Tibial nerve (tissue), 4 donors: ENCODE measurements around the gene SLC25A21. TPM values are rescaled to one million over a fixed set of nuclear protein-coding genes. Genes with fewer than 3 reads are reported as not detected.
"Not testable (repeated sequence)": the region's sequence is repeated elsewhere in the genome, so short reads cannot be mapped to it uniquely, and the experiment has no call there.

ENCODE experiments used
- DNase-seq, 2 donors: peaks; one replicate each; pipeline ENCODE4 v3.0.0-alpha.2; 2019; ENCODE audit warnings: low spot score in 2 of 2
- H3K27ac ChIP-seq, 4 donors: fragments of 200-600 bp; sonication (generic) in 3 of 4; one replicate each; pipeline ENCODE4 v1.5.1; 2017 to 2019; ENCODE audit warnings: mild to moderate bottlenecking in 1 of 4
- H3K27me3 ChIP-seq, 2 donors: fragments of 200-600 bp; sonication (generic) in 1 of 2; one replicate each; pipeline versions ENCODE4 v1.5.1 to v1.6.0; 2017 to 2019
- H3K36me3 ChIP-seq, 3 donors: fragments of 200-600 bp; sonication (generic); one replicate each; pipeline ENCODE4 v1.5.1; 2018 to 2019
- H3K4me1 ChIP-seq, 4 donors: fragments of 200-600 bp; sonication (generic) in 3 of 4; one replicate each; pipeline ENCODE4 v1.5.1; 2017 to 2019
- H3K4me3 ChIP-seq, 4 donors: fragments of 200-600 bp; sonication (generic) in 3 of 4; one replicate each; pipeline ENCODE4 v1.5.1; 2017 to 2019; ENCODE audit warnings: mild to moderate bottlenecking in 1 of 4, moderate library complexity in 1 of 4
- H3K9me3 ChIP-seq, 4 donors: fragments of 200-600 bp; sonication (generic) in 3 of 4; one replicate each; pipeline ENCODE4 v1.5.1; 2017 to 2019
- EP300 ChIP-seq, 2 donors: sonication (generic); formaldehyde crosslinking; IDR thresholded peaks; one replicate each; pipeline ENCODE4 v1.6.1; 2017; ENCODE audit warnings: antibody characterized with exemption in 2 of 2, mild to moderate bottlenecking in 1 of 2
- POLR2A ChIP-seq, 2 donors: fragments of 450-650 bp; IDR thresholded peaks; one replicate each; pipeline ENCODE4 v1.6.1; 2017; ENCODE audit warnings: antibody characterized with exemption in 2 of 2, mild to moderate bottlenecking in 2 of 2, moderate library complexity in 2 of 2
- WGBS, 2 donors: methylation state at CpG; one replicate each; pipeline ENCODE4 v1.1.5; 2018; 5-methylcytosine and 5-hydroxymethylcytosine counted together
- total RNA-seq, 4 donors: library from RNA; depleted of rRNA; stranded (reverse); fragments of >200 nt; gene quantifications; one replicate each; pipeline ENCODE4 v1.1.0, GENCODE V29; 2016
- TF ChIP-seq, protein P1 (sequence below), 5 experiments: fragments of 200-600 bp in 3 of 5; fragments of 450-650 bp in 2 of 5; sonication (generic) in 3 of 5; IDR thresholded peaks; one replicate each; pipeline ENCODE4 v1.5.1; 2016 to 2019; ENCODE audit warnings: antibody characterized with exemption in 5 of 5, mild to moderate bottlenecking in 3 of 5, moderate library complexity in 2 of 5

SLC25A21 gene
- under 1 TPM in 3 of 4 donors, not detected in 1; 0.30 to 0.98 (median 0.42) TPM for total RNA-seq

DNA sequence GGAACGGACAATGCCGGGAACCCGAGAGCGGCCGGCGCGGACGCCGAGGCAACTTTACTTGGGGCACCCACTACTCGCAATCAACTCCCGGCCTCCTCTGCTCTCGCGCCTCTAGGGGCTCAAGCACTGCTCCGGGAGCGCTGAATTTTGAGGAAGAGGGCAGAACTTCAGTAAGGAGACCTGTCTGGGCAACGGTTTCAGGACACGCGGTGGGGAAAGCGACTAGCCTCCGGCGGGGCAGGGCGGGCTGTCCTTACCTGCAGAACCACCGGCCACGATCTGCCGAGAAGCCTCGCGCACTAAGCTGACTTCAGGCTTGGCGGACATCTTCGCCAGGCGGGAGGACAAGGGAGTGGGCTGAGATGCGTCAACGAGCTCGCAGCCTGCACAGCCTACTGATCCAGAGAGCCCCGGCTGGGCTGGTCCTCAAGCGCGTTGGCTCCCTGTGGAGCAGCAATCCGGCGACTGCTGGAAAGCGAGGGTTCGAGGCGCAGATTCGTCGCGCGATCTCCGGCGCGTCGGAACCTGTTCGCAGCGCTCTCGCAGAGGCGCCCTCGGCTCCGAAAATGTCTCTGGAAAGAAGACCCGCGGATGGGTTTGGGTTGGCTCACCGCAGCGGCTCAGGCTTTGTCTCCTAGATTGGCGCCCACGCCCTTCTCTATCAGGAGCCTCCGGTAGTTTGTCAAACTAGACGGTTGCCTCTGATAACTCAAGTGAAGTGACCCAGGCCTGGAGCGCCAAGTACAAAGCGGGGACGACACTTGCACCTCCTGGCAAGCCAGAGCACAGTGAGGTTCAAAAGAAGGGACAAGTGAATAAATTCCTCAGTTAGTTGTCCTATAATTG is at the start of gene SLC25A21:
Gene SLC25A21 (minus strand): TSS at position 583 of the 846 bp plus-strand sequence.
- peak; percentile 46 to 50 for DNase-seq
- Histone ChIP-seq H3K4me3 (peak within 1 kb of the TSS; percentile 74 to 84 (median 78)), H3K27ac (peak within 1 kb of the TSS; percentile 89 to 92 (median 90)), H3K27me3 (no peaks in the 10 kb centered on the region), H3K4me1 (peaks cover 0 to 27% (median 8%) of the 10 kb centered on the region in 4 donors), H3K9me3 (no peaks in the 10 kb centered on the region), H3K36me3 (no peaks in the 10 kb centered on the region)
- 0 to 1% methylated on average over 26 to 55 of the region's 66 CpGs for WGBS, 2 donors
- TF ChIP-seq, protein P1, sequence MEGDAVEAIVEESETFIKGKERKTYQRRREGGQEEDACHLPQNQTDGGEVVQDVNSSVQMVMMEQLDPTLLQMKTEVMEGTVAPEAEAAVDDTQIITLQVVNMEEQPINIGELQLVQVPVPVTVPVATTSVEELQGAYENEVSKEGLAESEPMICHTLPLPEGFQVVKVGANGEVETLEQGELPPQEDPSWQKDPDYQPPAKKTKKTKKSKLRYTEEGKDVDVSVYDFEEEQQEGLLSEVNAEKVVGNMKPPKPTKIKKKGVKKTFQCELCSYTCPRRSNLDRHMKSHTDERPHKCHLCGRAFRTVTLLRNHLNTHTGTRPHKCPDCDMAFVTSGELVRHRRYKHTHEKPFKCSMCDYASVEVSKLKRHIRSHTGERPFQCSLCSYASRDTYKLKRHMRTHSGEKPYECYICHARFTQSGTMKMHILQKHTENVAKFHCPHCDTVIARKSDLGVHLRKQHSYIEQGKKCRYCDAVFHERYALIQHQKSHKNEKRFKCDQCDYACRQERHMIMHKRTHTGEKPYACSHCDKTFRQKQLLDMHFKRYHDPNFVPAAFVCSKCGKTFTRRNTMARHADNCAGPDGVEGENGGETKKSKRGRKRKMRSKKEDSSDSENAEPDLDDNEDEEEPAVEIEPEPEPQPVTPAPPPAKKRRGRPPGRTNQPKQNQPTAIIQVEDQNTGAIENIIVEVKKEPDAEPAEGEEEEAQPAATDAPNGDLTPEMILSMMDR (IDR thresholded peaks at IDR 0.05), result peak in 2 of 5 experiments; percentile 40 to 47
- TF ChIP-seq POLR2A (IDR thresholded peaks at IDR 0.05) (peak; percentile 22 to 32), EP300 (IDR thresholded peaks at IDR 0.05) (peak in 1 of 2 donors; percentile 74)

DNA sequence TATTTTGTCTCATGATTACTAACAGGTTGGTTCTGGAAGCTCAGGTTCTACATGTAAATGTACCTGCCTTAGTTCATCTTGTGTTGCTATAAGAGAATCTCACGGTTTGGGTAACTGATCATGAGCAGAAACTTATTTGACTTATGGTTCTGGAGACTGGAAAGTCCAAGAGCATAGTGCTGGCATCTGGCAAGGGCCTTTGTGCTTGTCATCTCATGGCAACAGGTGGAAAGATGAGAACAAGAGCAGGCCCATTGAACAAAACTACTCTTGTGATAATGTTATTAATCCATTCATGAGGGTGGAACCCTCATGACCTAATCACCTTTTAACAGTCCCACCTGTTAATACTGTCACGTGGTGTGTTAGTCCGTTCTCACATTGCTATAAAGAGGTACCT is 48.7 kb upstream of the SLC25A21 start:
- TF ChIP-seq POLR2A (IDR thresholded peaks at IDR 0.05) (no peak), EP300 (IDR thresholded peaks at IDR 0.05) (no peak)
- TF ChIP-seq, protein P1 (IDR thresholded peaks at IDR 0.05), result no peak
- Histone ChIP-seq H3K27ac (no peak overlapping the region), H3K4me1 (no peaks in the 10 kb centered on the region), H3K9me3 (peaks cover 0 to 28% (median 0%) of the 10 kb centered on the region in 4 donors), H3K4me3 (no peak overlapping the region), H3K36me3 (peaks cover 0 to 20% (median 0%) of the 10 kb centered on the region in 3 donors), H3K27me3 (no peaks in the 10 kb centered on the region)
- 94% methylated on average over 3 of the region's 3 CpGs for WGBS, 2 donors
- DNase-seq, result no peak

DNA sequence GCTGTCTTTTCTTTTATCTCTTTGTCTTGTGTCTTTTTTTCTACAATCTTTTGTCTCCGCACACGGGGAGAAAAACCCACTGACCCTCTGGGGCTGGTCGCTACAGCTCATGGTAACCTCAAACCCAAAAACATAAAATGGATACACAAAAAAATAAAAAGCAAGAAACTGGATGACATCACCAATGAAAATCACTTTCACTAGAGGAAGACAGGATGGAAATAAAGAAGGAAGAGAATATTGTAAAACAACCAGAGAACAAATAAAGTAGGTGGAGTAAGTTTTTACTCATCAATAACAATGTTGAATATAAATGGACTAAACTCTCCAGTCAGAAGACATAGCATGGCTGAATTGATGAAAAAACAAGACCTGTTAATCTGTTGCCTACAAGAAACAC is 42.9 kb upstream of the SLC25A21 start:
- Histone ChIP-seq H3K27ac (no peak overlapping the region), H3K4me1 (no peaks in the 10 kb centered on the region), H3K27me3 (no peaks in the 10 kb centered on the region), H3K9me3 (peaks cover 0 to 5% (median 0%) of the 10 kb centered on the region in 4 donors), H3K36me3 (peaks cover 0 to 20% (median 0%) of the 10 kb centered on the region in 3 donors), H3K4me3 (no peak overlapping the region)
- WGBS, 2 donors, result 95 to 96% methylated on average over 3 of the region's 3 CpGs
- TF ChIP-seq POLR2A (IDR thresholded peaks at IDR 0.05) (no peak), EP300 (IDR thresholded peaks at IDR 0.05) (no peak)
- TF ChIP-seq, protein P1 (IDR thresholded peaks at IDR 0.05), result no peak
- DNase-seq, result no peak

DNA sequence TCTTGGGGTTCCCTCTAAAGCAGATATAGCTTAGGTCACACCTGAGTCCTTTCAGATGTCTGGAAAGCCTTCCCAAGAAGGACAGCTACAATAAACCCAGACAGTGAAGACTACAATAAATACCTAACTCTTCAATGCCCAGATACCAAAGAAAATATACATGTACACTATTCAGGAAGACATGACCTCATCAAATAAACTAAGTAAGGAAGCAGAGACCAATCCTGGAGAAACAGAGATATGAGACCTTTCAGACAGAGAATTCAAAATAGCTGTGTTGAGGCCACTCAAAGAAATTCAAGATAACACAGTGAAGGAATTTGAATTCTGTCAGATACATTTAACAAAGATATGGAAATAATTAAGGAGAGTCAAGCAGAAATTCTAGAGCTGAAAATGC is 40.6 kb upstream of the SLC25A21 start:
- TF ChIP-seq EP300 (IDR thresholded peaks at IDR 0.05), result no peak
- H3K27ac ChIP-seq, result no peak overlapping the region
- H3K9me3 ChIP-seq, result peaks cover 0 to 3% (median 0%) of the 10 kb centered on the region in 4 donors
- H3K27me3 ChIP-seq, result no peaks in the 10 kb centered on the region
- no peaks in the 10 kb centered on the region for H3K4me1 ChIP-seq
- no peak overlapping the region for H3K4me3 ChIP-seq
- H3K36me3 ChIP-seq, result peaks cover 0 to 20% (median 0%) of the 10 kb centered on the region in 3 donors
- DNase-seq, result no peak

DNA sequence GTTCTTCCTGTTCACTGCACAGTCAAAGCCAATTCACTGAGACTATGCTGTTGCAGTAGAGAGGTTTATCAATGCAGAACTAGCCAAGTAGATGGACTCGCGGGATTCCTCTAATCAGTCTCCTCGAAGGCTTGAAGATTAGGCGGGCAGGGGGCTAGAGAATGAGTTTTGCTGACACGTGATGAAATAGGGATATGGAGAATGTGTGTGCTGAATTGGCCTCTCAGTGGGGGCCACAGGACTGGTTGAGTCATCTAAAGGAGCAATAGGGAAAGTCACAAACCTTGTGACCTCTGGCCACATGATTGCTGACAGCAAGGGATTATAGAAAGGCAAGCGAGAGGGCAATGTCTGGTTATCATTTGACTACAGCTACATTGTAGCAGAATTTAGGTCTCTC is 38.0 kb upstream of the SLC25A21 start:
- 94 to 97% methylated on average over 6 of the region's 6 CpGs for WGBS, 2 donors
- Histone ChIP-seq H3K9me3 (peaks cover 0 to 16% (median 0%) of the 10 kb centered on the region in 4 donors), H3K4me1 (no peaks in the 10 kb centered on the region), H3K27ac (no peak overlapping the region), H3K27me3 (no peaks in the 10 kb centered on the region), H3K4me3 (no peak overlapping the region), H3K36me3 (peaks cover 0 to 29% (median 0%) of the 10 kb centered on the region in 3 donors)
- DNase-seq, result no peak
- TF ChIP-seq EP300 (IDR thresholded peaks at IDR 0.05), result no peak
- no peak for TF ChIP-seq POLR2A (IDR thresholded peaks at IDR 0.05)
- TF ChIP-seq, protein P1 (IDR thresholded peaks at IDR 0.05), result no peak

DNA sequence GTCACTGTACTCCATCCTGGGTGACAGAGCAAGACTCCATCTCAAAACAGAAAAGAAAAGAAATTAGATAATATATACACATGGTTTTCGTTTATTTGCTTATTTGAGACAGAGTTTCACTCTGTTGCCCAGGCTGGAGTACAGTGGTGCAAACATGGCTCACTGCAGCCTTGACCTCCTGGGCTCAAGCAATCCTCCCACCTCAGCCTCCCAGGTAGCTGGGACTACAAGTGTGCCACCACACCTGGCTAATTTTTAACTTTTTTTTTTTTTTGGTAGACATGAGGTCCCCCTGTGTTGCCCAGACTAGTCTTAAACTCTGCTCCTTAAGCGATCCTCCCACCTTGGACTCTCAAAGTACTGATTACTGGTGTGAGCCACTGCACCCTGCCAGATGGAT is 37.2 kb upstream of the SLC25A21 start:
- not testable (repeated sequence) for H3K27ac ChIP-seq, H3K4me3 ChIP-seq, H3K4me1 ChIP-seq, DNase-seq, H3K27me3 ChIP-seq
- H3K36me3 ChIP-seq, result peaks cover 0 to 21% (median 0%) of the 10 kb centered on the region in 3 donors
- H3K9me3 ChIP-seq, result peaks cover 0 to 13% (median 0%) of the 10 kb centered on the region in 4 donors
- WGBS, 2 donors, result 94 to 95% methylated on average over 2 of the region's 2 CpGs

DNA sequence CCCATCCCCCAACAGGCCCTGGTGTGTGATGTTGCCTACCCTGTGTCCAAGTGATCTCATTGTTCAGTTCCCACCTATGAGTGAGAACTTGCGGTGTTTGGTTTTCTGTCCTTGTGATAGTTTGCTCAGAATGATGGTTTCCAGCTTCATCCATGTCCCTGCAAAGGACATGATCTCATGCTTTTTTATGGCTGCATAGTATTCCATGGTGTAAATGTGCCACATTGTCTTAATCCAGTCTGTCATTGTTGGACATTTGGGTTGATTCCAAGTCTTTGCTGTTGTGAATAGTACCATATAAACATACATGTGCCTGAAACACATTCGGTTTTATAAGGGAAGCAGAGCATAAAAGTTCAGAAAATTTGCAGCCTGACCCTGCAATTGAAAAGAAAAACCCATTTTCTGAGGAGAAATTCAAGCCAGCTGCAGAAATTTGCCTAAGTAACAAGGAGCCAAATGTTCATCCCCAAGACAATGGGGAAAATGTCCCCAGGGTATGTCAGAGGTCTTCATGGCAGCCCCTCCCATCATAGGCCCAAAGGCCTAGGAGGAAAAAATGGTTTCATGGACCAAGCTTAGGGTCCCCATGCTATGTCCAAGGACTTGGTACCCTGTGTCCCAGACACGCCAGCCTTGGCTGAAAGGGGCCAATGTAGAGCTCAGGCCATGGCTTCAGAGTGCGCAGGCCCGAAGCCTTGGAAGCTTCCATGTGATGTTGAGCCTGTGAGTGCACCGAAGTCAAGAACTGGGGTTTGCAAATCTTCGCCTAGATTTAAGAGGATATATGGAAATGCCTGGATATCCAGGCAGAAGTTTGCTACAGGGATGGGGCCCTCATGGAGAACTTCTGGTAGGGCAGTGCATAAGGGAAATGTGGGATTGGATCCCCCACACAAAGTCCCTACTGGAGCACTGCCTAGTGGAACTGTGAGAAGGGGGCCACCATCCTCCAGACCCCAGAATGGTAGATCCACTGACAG is 33.5 kb upstream of the SLC25A21 start:
- H3K27me3 ChIP-seq, H3K36me3 ChIP-seq, DNase-seq, H3K4me1 ChIP-seq, H3K4me3 ChIP-seq, H3K27ac ChIP-seq: not testable (repeated sequence)
- 99% methylated on average over 7 of the region's 7 CpGs for WGBS, 2 donors
- peaks cover 0 to 13% (median 0%) of the 10 kb centered on the region in 4 donors for H3K9me3 ChIP-seq
